GM21390 (cell line): ENCODE results near the gene TTLL11.

Experiments
- ATAC-seq: cut with Tn5 transposase; IDR thresholded peaks from one replicate; pipeline ENCODE4 v1.9.1; 2021; ENCODE audit not compliant: unreplicated experiment

TTLL11 gene

DNA sequence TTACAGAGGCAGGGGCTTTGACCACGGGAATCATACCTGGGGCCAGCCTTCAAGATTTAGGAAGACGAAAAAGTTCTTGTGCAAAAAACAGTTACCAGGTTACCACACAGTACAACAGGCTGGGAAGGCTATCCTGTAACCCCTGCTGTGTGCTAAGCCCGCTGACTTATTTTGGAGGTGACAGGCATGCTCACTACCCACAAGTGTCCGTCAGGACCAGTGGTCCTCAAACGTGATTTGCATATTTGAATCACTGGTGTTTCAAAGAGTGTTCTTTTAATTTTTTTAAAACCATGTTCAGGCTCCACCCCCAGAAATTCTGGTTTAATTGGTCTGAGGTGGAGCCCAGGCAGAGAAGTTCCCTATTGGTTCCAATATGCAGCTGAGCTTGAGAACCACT lies 146.6 kb downstream of the TTLL11 start:
- ATAC-seq: no peak

DNA sequence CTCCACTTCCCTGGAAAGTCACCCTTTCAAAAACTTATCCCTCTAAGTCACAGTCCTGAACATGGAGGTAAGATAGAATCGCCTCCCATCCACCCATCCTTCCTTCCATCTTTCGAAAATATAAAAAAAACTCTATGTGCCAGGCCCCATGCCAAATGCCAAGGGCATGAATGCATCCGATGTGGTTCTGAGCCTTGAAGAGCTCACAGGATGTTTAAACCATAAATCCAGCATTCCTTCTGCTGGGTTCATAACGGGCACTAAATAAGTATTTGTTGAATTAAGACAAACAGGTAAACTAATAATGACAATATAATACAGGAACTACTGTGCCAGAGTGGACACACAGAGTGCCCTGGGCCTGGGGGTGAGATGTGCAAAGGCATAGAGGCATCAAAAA lies 147.3 kb downstream of the TTLL11 start:
- ATAC-seq: no peak

DNA sequence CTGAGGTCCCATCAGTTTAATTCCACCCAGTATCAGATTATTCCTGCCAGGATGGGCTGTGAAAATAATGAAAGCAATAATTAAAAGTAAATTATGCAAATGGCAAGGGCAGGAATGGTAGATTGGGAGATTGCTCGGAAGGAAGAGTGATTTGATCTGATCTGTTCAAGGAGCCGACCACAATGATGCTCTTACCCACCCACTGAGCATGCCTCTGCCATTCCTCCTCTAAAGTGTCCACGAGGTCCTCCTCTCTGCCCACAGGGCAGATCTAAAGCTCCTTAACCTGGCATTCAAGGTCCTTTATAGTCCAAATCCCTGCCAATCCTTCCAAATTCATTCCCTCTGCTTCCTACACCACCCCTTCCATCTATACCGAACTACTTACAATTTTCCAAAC lies 147.8 kb downstream of the TTLL11 start:
- ATAC-seq: no peak

DNA sequence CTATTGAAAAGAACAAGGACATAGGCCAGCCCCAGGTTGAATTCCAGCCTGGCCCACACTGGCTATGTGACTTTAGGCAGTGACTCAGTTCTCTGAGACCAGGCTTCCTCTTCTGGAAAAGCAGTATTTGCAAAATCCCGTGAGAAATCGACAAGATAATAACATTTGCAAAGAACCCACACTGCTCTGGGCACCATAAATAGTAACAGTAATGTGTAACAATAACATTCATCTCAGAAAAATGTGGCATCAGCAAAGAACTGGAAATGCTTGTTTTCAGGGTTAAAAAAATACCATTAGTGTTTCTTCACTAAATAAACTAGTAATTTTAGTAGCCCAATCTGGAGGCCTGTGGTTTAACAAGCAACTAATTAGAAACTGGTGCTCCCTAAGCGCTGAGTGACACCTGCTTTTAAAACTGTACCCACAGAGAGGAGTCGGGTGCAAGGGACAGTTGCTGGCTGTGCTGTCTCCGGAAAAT lies 148.4 kb downstream of the TTLL11 start:
- no peak for ATAC-seq

DNA sequence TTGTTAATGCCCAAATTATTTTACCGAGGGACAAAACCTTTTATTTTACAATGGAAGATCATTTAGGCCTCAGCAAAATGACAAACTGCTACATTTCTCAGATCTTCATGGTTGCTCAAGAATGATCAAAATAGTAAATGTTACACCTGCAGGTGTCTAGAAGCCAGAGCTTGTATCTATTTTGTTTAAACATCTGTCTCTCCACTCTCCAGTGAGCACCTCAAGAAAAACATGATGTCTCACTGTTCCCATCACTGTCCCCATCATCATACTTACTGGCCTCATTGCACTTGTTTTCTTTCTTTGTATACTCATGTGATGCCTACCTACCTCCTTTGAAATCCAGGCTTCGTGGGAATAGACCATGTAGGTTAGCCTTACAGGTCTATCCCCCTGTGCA lies 149.6 kb downstream of the TTLL11 start:
- no peak for ATAC-seq

DNA sequence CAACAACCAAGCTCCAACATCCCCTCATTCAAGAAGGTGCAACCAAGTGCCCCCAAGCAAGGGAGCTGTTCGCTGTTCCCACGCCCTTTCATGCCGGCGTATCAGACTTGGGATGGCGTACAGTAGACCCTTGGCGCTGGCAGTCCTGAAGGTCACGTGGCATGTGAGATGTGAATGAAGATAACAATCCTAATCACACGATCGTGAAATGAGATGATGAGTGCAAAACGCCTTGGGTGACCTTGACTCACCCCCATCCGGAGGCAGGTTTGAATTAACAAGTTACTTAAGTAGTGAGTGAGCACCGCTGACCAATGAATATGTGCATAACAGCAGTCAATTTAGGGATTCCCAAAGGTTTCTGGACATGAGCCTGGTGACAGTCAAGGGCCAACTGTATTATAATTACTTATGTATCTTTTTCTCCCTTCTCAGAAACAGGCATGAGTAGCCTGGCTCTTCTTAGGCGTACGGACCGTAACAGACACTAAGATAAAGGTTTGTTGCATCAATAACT lies 150.2 kb downstream of the TTLL11 start:
- no peak for ATAC-seq

DNA sequence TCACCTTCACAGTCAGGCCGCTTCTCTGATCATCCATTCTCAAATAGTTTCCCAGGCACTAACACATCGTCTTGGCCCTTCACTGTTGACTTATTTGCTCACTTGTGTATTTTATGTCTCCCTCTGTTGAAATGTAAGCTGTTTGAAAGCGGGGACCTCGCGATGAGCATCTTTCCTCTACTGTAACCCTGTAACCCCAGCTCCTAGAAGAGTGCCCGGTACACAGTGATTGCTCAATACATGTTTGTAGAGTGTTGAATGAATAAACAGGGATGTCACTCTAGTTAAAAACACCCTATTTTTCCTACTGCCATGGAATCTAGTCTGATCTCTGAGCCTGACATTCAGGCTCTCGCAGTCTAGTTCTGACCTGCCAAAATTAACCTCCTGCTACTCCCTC lies 150.8 kb downstream of the TTLL11 start:
- ATAC-seq: no peak

DNA sequence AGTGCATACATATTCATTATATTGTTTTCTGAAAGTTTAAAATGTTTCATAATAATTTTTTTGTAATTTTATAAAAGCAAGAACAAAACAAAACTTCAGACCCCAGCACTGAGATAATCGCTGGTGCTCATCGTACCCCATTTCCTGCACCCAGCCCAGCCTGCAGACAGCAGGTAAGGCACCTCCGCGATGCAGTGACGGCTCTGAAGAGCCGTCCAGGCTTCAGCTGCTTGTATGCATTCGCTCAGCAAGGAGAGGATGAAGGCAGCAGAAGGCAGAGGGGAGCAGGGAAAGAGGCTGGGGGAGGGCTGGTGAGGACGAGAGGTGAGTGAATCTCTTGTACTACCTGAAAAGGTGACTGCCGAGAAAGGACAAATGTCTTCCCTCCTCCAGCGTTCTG lies 153.5 kb downstream of the TTLL11 start:
- no peak for ATAC-seq

DNA sequence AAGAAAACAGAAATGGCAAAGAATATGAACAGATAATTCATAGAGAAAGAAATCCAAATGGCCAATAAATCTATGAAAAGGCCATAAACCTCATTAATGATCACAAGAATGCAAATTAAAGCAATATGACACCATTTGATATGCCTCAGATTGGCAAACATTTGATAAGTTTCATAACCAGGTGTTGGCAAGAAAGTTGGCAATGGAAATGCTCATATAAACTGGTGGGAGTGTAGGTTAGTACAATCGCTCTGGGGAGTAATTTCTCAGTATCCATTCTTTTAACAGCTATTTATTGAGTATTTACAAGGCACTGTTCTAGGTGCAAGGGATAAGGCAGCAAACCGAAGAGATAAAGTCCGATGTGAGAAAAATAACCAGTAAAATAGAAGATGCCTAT lies 154.5 kb downstream of the TTLL11 start:
- ATAC-seq: no peak

DNA sequence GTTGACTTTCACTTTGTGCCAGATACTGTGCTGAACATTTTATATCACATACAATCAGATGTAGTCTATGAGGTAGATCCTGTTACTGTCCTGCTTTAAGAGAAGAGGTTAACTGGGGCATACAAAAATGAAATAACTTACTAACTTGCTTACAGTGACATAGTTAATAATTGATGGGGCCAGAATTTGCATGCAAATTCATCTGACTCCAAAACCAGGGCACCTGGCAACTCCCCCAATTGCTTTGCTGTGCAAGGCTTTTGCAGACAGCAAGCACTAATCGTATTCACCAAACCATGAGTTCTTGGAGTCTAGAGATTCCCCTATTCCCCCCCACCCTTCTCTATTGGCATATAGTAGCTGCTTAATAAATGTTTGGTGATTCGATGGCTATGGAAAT lies 155.9 kb downstream of the TTLL11 start:
- ATAC-seq: no peak

DNA sequence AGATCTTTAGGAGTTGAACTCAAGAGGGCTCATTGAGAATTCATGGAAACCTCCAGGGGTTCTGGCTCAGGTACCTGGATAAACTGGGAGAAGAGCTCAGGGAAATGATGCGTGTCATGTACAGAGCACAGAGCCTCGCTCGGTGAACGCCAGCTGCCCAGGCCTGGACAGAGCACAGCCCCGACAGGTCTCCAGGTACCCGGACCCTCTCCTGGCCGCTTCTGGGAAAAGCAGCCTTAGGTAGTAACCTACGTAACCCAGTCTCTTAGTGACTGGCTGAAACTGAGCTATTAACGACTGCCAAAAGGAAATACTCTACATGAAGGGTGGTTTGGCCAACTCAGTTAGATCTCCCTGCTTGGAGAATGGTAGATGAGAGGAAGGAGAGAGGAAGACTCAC lies 157.4 kb downstream of the TTLL11 start:
- no peak for ATAC-seq

DNA sequence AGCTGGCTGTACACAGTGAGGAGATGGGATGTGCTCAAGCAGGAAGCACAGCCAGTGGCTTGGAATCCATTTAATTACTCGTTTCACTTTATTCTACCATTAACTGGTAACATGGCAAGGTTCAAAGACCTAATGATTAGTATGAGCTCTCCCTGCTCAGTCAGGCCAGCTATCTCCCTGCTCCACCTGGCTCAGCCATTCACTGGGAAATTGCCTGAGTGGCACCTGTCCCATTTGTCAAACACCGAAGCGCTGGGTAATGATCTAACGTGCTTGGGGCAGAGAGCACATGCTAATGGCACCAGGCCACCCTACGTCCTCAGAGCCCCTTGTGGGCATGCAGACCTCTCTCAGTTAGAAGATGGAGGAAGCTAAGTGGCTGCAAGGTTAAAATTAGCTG lies 162.2 kb downstream of the TTLL11 start:
- no peak for ATAC-seq

DNA sequence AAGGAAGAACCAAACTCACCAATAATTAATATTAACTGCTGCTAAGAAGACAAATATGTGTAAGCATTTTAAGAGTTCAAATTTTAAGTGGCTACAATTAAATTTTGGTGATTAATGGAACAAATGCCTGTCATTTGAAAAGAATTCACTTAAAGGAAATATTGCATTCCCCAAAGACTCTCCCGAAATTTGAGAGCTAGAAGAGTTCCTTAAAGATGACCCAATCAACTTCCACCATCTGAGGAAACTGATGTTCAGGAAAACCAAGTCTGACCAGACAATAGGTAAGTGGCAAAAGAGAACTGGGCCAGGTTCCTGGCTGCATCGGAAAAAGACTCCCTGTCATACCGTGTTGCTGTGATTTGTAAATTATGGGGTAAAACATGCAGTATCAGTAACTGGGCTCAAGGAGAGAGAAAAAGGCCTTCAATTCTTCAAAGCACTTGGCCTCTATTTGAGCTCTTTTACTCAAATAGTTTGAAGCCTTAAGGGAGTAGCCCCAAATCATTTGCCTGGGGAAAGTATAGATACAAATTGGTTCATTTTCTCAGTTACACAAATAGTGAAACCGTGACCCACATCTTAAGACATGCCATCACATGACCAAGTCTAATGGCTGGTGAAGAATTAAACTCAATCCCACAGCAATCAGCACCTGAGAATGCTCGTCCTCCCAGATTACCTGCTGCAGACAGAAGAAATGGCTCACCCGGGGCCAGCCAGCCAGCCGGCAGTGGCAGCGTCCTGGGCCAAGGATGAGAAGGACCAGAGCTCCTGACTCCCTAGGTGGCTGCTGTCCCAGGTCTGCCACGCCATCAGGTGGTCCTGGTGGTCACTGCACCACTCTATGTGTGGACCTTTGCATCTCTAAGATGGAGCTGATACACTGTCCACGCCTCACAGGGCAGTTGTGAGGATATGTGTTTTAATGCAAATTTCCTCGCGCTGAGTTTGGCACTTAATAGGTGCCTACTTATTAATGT lies 162.9 kb downstream of the TTLL11 start:
- ATAC-seq: no peak

DNA sequence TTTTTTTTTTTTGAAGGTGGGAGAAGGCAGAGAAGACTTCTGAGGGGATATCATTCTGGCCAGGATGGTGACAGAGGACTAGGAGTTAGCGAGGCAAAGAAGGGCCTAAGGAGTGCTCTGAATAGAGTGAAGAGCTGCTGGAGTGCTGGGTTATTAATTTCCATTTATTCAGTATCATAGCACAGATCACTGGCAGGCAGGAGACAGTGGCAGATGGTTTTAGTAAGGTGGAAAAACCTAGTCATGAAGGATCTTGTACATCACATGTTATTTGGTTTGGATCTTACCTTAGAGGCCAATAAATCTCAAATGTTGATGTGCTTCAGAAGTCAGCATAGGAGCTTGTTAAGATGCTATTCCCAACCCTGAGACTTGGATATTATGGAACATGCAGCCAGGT lies 165.5 kb downstream of the TTLL11 start:
- no peak for ATAC-seq

DNA sequence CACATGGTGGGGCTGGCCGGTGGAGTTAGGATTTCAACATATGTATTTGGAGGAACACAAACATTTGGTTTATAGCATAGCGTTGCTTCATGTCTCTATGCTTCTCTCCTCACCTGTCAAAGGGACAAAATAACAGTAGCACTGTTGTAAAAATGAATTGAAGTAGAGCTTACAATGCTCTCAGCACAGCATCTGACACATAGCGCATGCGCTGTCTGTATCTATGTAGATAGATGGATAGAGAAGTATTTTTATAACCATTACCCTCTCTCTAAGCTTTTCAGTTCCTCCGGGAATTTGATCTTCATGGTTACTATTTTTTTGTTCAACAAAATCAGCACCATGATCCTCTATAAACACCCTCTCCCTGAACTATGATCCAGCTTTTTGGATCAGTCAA lies 166.0 kb downstream of the TTLL11 start:
- no peak for ATAC-seq

DNA sequence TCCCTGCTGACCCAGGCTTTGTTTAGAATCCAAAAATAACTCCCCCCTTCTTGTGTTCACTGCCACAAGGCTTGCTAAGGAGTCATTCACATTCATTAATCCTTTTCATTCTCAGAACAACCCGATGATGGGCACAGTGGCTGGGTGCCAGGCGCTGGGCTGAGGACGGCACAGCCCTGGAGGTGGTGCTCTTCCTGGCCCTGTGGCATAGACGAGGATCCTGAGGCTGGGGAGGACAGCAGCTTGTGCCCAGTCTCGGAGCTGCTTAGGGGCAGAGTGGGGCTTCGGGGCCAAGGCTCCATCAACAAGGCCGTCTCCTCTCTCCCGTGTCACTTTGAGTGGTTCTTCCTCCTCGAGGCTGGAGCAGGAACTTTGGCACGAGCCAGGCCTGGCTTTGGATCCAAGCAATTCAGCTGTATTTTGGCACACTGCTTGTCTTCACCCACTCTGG lies 166.7 kb downstream of the TTLL11 start:
- no peak for ATAC-seq

DNA sequence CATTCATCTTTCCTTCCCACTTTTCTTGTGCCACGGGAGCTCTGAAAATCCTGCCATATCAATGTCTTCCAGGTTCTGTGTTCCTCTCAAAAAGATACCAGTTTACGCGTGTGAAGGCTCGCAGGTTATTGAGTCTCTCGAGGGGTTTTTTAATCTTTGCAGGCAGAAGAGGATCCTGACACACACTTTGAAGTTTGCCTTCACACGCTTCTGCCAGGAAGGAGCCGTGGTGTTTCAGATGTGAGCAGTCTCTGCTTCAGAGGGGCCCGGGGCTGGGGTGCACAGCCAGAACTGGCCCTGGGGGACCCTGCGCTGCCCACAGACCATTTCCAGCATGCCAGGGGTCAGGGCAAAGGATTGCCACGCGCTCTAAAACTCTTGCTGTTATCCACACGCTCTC lies 167.2 kb downstream of the TTLL11 start:
- no peak for ATAC-seq

DNA sequence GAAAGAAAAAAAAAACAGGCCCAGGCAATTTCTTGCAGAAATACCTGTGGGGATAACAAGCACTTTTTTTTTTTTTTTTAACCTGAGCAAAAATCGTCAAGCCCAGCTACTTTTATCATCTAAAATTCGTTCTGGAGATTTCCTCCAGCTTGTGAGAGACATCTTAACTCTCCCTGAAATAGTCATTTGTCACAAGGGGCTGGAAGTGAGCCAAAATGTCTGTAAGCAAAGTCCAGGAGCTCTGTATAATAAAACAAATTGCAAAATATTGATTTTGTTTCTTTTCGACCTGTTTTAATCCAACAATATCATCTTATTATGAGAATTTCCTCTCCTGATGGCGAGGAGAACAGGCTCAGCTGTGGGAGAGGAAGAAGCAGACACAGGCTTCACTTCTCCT lies 168.4 kb downstream of the TTLL11 start:
- ATAC-seq: no peak

DNA sequence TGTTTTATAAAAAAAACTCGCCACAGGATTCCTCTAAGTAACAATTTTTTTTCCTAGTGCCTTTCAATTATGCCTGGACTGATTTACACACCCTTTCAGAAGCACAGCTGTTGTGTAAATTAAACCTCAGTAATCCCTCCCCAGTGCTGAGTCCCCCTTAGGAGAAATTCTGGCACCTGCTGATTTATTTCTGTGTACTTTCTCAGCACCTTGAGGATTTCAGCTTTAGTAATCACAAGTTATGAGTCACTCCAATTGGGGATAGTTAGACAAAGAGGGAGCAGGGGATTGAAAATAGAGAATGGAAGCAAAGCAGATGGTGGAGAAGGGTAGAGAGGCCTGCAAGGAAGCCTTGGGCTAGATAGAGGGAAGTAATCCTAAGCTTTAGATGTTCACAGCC lies 171.7 kb downstream of the TTLL11 start:
- ATAC-seq: no peak

DNA sequence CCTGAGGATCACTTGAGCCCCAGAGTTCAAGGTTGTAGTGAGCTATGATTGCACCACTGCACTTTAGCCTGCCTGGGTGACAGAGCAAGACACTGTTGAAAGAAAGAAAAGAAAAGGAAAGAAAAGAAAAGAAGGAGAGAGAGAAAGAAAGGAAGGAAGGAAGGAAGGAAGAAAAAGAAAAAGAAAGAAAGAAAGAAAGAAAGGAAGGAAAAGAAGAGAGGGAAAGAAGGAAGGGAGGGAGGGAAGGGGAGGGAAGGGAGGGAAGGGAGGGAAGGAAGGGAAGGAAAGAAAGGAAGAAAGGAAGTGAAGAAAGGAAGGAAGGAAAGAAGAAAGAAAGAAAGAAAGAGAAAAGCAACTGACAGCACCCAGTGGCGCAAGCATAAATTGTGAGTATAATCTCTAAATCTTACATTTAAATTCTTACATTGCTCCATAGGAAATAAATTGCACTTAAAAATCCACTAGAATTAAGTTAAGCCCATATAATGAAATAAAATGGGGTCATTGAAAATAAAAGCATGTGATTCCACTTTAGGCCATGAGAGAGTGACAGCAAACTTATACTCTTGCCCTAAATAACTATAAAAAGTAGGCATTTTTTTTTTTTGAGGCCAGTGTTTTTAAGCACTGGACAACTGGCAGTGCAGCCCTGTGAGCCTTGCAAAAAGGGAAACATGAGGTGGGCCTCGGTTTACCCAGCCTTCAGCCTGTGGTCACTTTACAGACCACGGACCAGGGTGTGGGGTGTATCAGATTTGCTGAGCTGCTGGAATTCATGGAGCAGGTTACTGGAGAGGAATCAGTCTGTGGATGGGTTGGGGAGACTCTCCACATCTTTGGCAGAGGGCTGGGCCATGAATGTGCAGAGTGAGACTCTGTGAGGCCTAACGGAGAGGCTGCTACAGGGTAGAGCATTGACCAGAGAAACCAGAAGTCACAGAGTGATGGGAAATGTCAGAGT lies 175.5 kb downstream of the TTLL11 start:
- no peak for ATAC-seq

DNA sequence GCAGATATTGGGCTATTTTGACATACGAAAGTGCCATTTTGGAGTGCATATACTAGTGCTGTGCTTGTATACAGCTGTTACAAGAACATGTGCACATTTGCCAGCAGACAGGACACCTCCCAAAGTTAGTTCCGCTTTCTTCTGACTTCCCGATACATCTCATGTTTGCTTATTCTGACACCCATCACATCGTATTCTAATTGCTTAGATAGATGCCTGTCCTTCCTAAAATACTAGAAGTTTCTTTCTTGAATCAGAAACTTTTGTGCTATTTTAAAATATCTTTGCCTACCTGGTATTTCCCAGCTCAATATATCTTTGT lies 177.8 kb downstream of the TTLL11 start:
- ATAC-seq: no peak
